ENCODE data around the gene DPF3.
A peak's percentile ranks its signal among the peaks of the same experiment; 100 is the strongest.

The DPF3 gene

DNA sequence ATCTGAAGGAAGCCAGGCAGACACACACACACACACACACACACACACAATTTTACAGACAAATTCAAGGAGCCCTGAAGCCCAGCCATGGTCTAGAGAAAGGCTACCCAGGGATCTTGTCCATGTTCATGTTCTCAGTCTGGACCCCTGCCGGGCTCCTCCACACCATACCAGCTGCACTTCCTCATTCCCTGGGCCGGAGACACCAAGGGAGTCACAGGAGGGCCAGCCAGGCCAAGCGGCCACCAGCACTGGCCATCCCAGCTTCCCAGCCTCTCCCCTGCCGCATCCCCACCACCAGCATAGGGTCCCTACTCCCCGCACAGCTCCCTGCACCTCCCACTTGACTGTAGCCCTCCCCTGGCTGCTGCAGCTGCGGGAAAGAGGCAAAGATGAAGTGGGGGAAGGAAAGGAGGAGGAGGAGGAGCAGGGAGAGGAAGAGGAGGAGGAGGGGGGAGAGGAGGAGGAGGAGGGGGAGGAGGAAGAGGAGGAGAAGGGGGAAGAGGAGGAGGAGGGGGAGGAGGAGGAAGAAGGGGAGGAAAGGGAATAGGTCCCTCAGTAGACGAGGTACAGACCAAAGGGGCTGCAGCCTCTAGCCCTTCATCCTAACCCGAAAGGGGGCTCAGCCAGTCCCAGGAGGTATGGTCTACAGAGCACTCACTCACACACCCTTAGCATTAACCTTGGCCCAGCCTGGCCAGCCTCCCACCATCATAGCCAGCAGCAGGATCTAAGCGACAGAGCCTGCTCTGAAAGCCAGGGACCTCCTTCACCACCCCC lies 293.2 kb downstream of the DPF3 start:
- H4K5ac ChIP-seq (ENCODE audit: low read length) = no peak overlapping the region
- H3K27me3 ChIP-seq (ENCODE audit: insufficient read depth, low read length, poor library complexity) = no peaks in the 10 kb centered on the region
- H3K4ac ChIP-seq (ENCODE audit: low read depth, low read length) = no peak overlapping the region
- no peak overlapping the region for H2AK5ac ChIP-seq (ENCODE audit: low read length)
- H2BK120ac ChIP-seq (ENCODE audit: low read depth, low read length) = no peak overlapping the region
- H3K56ac ChIP-seq (ENCODE audit: low read length) = peak overlapping the region; percentile 67
- no peak for DNase-seq
- H3K27ac ChIP-seq (ENCODE audit: low read depth, low read length) = no peak overlapping the region
- H3K4me2 ChIP-seq (ENCODE audit: low read length) = no peak overlapping the region
- peaks cover 9% of the 10 kb centered on the region for H3K4me1 ChIP-seq (ENCODE audit: control insufficient read depth, low read depth, low read length)
- no peaks in the 10 kb centered on the region for H3K79me1 ChIP-seq (ENCODE audit: low read length)
- no peaks in the 10 kb centered on the region for H3K36me3 ChIP-seq (ENCODE audit: control insufficient read depth, insufficient read depth, low read length)
- no peak overlapping the region for H3K23ac ChIP-seq (ENCODE audit: low read length)
- H2BK5ac ChIP-seq (ENCODE audit: low read length) = no peak overlapping the region
- H3K18ac ChIP-seq (ENCODE audit: low read length) = no peak overlapping the region
- no peak overlapping the region for H4K8ac ChIP-seq (ENCODE audit: low read depth, low read length)
- no peak overlapping the region for H3K4me3 ChIP-seq (ENCODE audit: low read length)
- WGBS (ENCODE audit: extremely low coverage, insufficient coverage, low lambda C conversion rate) = no CpG with 5 or more reads among the region's 9 CpGs
- H2BK15ac ChIP-seq (replicated peaks; ENCODE audit: low read depth) = no peak overlapping the region
- H3K9ac ChIP-seq (ENCODE audit: low read length) = no peak overlapping the region
- no peaks in the 10 kb centered on the region for H3K79me2 ChIP-seq (ENCODE audit: control insufficient read depth, insufficient read depth, low read length)

DNA sequence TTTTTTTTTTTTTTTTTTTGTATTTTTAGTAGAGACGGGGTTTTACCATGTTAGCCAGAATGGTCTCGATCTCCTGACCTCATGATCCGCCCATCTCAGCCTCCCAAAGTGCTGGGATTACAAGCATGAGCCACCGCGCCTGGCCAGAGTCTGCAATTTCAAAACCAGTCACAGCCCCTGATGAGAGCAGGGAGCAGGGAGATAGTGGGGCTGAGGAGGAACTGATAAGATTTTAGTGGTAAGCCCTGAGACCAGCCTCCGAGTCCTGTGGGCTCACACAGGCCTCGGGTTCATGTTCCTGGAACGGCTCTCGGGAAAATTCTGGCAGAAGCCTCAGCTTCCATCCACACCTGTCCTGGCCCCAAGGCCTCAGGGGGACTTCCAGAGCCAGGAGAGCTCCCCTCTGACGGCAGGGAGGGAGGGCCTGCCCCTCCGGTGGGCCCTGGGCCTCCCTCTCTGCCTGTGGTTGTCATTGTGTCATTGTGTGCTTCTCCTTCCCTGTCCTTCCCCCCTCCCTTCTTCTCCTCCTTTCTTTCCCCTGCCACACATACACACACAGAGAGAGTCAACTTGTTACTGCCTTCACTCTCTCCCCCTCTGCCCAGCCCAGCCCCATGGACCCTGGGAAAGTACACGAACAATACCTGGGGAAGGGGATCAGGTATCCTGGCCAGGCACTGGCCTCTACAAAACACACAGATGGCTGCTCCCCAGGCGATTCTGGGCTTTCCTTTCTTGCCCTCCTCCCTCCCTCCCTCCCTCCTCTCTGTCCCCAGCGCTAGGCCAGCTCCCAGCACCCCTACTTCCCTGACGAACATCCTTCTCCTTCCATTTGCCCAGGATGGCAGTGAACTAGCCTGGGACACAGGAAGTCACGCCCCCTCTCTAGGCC lies 294.1 kb downstream of the DPF3 start:
- H3K27me3 ChIP-seq (ENCODE audit: insufficient read depth, low read length, poor library complexity) = no peaks in the 10 kb centered on the region
- peak overlapping the region; percentile 82 for H3K56ac ChIP-seq (ENCODE audit: low read length)
- H3K79me2 ChIP-seq (ENCODE audit: control insufficient read depth, insufficient read depth, low read length) = no peaks in the 10 kb centered on the region
- H3K27ac ChIP-seq (ENCODE audit: low read depth, low read length) = no peak overlapping the region
- peak overlapping the region; percentile 69 for H2AK5ac ChIP-seq (ENCODE audit: low read length)
- no peak overlapping the region for H2BK120ac ChIP-seq (ENCODE audit: low read depth, low read length)
- no peak overlapping the region for H3K9ac ChIP-seq (ENCODE audit: low read length)
- H2BK5ac ChIP-seq (ENCODE audit: low read length) = no peak overlapping the region
- no CpG with 5 or more reads among the region's 16 CpGs for WGBS (ENCODE audit: extremely low coverage, insufficient coverage, low lambda C conversion rate)
- peak overlapping the region; percentile 4 for H3K18ac ChIP-seq (ENCODE audit: low read length)
- H3K36me3 ChIP-seq (ENCODE audit: control insufficient read depth, insufficient read depth, low read length) = no peaks in the 10 kb centered on the region
- H2BK15ac ChIP-seq (replicated peaks; ENCODE audit: low read depth) = no peak overlapping the region
- H3K4ac ChIP-seq (ENCODE audit: low read depth, low read length) = no peak overlapping the region
- DNase-seq = peak; percentile 68
- no peak overlapping the region for H4K5ac ChIP-seq (ENCODE audit: low read length)
- no peak overlapping the region for H3K4me3 ChIP-seq (ENCODE audit: low read length)
- H3K4me2 ChIP-seq (ENCODE audit: low read length) = no peak overlapping the region
- H3K79me1 ChIP-seq (ENCODE audit: low read length) = no peaks in the 10 kb centered on the region
- H3K4me1 ChIP-seq (ENCODE audit: control insufficient read depth, low read depth, low read length) = peaks cover 9% of the 10 kb centered on the region
- H3K23ac ChIP-seq (ENCODE audit: low read length) = no peak overlapping the region
- H4K8ac ChIP-seq (ENCODE audit: low read depth, low read length) = no peak overlapping the region

DNA sequence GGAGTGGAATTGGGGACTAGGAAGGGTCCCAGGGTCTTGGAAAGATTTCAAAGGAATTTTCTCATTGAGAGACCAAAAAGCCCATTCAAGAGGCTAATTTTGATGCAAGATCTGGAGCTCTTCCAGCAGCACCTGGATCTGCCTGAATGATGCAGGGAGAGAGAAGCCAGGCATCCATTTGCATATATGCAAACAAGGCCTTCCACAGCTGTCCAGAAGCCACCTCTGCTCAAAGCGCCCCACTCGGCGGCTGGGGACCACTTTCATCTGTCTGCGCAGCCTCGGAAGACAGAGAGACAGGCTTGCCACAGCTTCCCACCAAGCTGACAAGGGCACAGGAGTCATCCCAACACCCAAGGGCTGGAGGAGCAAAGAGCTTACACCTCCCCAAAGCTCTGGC lies 295.6 kb downstream of the DPF3 start:
- no peaks in the 10 kb centered on the region for H3K36me3 ChIP-seq (ENCODE audit: control insufficient read depth, insufficient read depth, low read length)
- no peaks in the 10 kb centered on the region for H3K27me3 ChIP-seq (ENCODE audit: insufficient read depth, low read length, poor library complexity)
- H3K56ac ChIP-seq (ENCODE audit: low read length) = no peak overlapping the region
- H3K79me1 ChIP-seq (ENCODE audit: low read length) = no peaks in the 10 kb centered on the region
- no peak overlapping the region for H3K4me2 ChIP-seq (ENCODE audit: low read length)
- H3K27ac ChIP-seq (ENCODE audit: low read depth, low read length) = no peak overlapping the region
- no peak overlapping the region for H4K8ac ChIP-seq (ENCODE audit: low read depth, low read length)
- H3K18ac ChIP-seq (ENCODE audit: low read length) = no peak overlapping the region
- no peak overlapping the region for H3K4me3 ChIP-seq (ENCODE audit: low read length)
- H3K79me2 ChIP-seq (ENCODE audit: control insufficient read depth, insufficient read depth, low read length) = no peaks in the 10 kb centered on the region
- no peak overlapping the region for H2BK120ac ChIP-seq (ENCODE audit: low read depth, low read length)
- H2BK15ac ChIP-seq (replicated peaks; ENCODE audit: low read depth) = no peak overlapping the region
- no CpG with 5 or more reads among the region's 5 CpGs for WGBS (ENCODE audit: extremely low coverage, insufficient coverage, low lambda C conversion rate)
- H4K5ac ChIP-seq (ENCODE audit: low read length) = no peak overlapping the region
- peaks cover 9% of the 10 kb centered on the region for H3K4me1 ChIP-seq (ENCODE audit: control insufficient read depth, low read depth, low read length)
- no peak overlapping the region for H2AK5ac ChIP-seq (ENCODE audit: low read length)
- H3K9ac ChIP-seq (ENCODE audit: low read length) = no peak overlapping the region
- no peak for DNase-seq
- H3K4ac ChIP-seq (ENCODE audit: low read depth, low read length) = no peak overlapping the region
- no peak overlapping the region for H3K23ac ChIP-seq (ENCODE audit: low read length)
- no peak overlapping the region for H2BK5ac ChIP-seq (ENCODE audit: low read length)

DNA sequence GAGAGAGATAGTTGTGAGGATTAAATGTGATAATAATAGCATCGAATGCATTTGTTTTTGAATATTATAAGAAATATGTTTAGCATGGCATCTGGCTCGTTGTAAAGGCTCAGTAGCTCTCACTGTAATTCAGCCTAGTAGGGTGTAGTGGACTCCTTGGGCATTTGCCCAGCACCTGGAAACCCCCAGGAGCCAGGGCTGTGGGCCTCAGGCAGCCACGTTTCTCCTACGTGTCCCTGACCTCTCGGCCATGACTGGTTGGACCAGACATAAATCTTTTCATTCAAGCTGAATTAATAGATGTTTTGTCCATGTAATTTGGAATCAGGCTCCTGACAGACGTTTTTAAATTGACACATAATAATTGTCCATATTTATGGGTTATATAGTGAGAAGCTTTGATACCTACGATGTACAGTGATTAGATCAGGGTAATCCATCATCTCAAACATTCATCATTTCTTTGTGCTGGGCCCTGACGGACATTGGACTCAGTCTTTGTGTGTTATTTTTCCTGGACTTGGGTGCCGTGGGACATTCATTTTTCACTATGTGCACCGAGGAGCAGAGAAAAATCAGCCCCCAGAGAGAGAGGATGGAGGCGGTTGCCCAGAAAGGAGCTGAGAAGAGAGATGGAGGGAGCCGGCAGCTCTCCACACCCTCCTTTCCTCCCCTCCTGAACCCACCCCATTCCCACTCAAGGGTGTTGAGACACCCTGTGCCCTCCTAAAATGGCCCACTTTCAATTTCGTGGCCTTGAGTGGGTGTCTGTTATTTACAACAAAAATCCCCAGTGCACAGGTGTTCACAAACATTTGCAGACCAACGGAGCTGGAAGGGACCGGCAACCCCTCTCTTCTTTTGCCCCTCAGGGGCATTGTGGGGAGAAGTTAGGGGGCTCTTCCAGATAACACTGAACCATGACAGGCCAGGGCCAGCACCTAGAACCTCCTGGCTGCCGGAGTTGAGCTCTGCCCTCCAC lies 296.4 kb downstream of the DPF3 start:
- Histone ChIP-seq H3K56ac (ENCODE audit: low read length) (no peak overlapping the region), H3K4ac (ENCODE audit: low read depth, low read length) (no peak overlapping the region), H3K9ac (ENCODE audit: low read length) (no peak overlapping the region), H2BK120ac (ENCODE audit: low read depth, low read length) (no peak overlapping the region), H3K23ac (ENCODE audit: low read length) (no peak overlapping the region), H3K4me3 (ENCODE audit: low read length) (no peak overlapping the region), H2BK15ac (replicated peaks; ENCODE audit: low read depth) (no peak overlapping the region), H2BK5ac (ENCODE audit: low read length) (no peak overlapping the region), H4K8ac (ENCODE audit: low read depth, low read length) (no peak overlapping the region), H3K4me2 (ENCODE audit: low read length) (no peak overlapping the region), H3K4me1 (ENCODE audit: control insufficient read depth, low read depth, low read length) (peaks cover 9% of the 10 kb centered on the region), H3K18ac (ENCODE audit: low read length) (no peak overlapping the region), H2AK5ac (ENCODE audit: low read length) (no peak overlapping the region), H3K27ac (ENCODE audit: low read depth, low read length) (no peak overlapping the region), H4K5ac (ENCODE audit: low read length) (no peak overlapping the region), H3K79me2 (ENCODE audit: control insufficient read depth, insufficient read depth, low read length) (no peaks in the 10 kb centered on the region), H3K79me1 (ENCODE audit: low read length) (no peaks in the 10 kb centered on the region), H3K36me3 (ENCODE audit: control insufficient read depth, insufficient read depth, low read length) (no peaks in the 10 kb centered on the region), H3K27me3 (ENCODE audit: insufficient read depth, low read length, poor library complexity) (no peaks in the 10 kb centered on the region)
- DNase-seq = no peak
- WGBS (ENCODE audit: extremely low coverage, insufficient coverage, low lambda C conversion rate) = no CpG with 5 or more reads among the region's 16 CpGs

DNA sequence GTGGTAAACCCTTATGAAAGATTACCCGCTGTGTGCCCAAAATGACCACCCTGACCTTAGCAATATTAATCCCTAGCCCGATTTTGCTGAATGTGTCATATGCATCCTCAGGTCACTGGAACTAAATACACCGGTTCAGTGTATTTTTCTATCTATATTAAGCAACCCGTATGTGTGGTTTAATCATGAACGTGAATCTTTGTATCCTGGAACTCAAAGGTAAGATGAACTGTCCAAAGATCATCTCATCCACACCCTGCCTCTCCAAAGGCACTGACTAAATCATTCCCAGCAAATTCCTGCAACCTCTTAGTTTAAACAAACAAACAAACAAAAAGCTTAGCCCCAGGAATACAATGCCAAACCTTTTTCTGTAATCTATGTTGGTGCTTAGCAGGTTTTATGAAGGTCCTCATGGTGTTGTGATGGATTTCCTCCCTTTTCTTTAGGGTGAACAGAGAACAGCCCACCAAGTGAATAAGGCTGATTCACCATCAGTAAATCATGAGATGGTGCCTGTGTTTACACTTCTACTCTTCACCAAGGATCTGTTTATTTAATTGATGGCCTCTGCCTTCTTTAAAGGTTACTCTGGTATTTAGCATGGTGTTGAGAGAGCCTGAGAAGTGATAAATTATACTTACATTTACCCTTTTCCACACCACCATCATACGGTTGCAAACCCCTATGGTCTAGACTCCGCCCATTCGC lies 298.6 kb downstream of the DPF3 start:
- Histone ChIP-seq H3K4me1 (ENCODE audit: control insufficient read depth, low read depth, low read length) (peaks cover 6% of the 10 kb centered on the region), H3K56ac (ENCODE audit: low read length) (no peak overlapping the region), H3K4me3 (ENCODE audit: low read length) (no peak overlapping the region), H3K4me2 (ENCODE audit: low read length) (no peak overlapping the region), H3K36me3 (ENCODE audit: control insufficient read depth, insufficient read depth, low read length) (no peaks in the 10 kb centered on the region), H4K5ac (ENCODE audit: low read length) (no peak overlapping the region), H3K18ac (ENCODE audit: low read length) (no peak overlapping the region), H3K4ac (ENCODE audit: low read depth, low read length) (no peak overlapping the region), H2BK5ac (ENCODE audit: low read length) (no peak overlapping the region), H3K27me3 (ENCODE audit: insufficient read depth, low read length, poor library complexity) (no peaks in the 10 kb centered on the region), H4K8ac (ENCODE audit: low read depth, low read length) (no peak overlapping the region), H3K9ac (ENCODE audit: low read length) (no peak overlapping the region), H2BK15ac (replicated peaks; ENCODE audit: low read depth) (no peak overlapping the region), H3K79me2 (ENCODE audit: control insufficient read depth, insufficient read depth, low read length) (no peaks in the 10 kb centered on the region), H3K23ac (ENCODE audit: low read length) (no peak overlapping the region), H2AK5ac (ENCODE audit: low read length) (no peak overlapping the region), H3K27ac (ENCODE audit: low read depth, low read length) (no peak overlapping the region), H3K79me1 (ENCODE audit: low read length) (no peaks in the 10 kb centered on the region), H2BK120ac (ENCODE audit: low read depth, low read length) (no peak overlapping the region)
- no peak for DNase-seq
- no CpG with 5 or more reads among the region's 8 CpGs for WGBS (ENCODE audit: extremely low coverage, insufficient coverage, low lambda C conversion rate)
